ENCODE measurements around the gene PLEKHN1. TPM values are rescaled to one million over a fixed set of nuclear protein-coding genes. Genes with fewer than 3 reads are reported as not detected.

Gene PLEKHN1
- total RNA-seq, 1 donor from 2014 or later, result 6.8 TPM

DNA sequence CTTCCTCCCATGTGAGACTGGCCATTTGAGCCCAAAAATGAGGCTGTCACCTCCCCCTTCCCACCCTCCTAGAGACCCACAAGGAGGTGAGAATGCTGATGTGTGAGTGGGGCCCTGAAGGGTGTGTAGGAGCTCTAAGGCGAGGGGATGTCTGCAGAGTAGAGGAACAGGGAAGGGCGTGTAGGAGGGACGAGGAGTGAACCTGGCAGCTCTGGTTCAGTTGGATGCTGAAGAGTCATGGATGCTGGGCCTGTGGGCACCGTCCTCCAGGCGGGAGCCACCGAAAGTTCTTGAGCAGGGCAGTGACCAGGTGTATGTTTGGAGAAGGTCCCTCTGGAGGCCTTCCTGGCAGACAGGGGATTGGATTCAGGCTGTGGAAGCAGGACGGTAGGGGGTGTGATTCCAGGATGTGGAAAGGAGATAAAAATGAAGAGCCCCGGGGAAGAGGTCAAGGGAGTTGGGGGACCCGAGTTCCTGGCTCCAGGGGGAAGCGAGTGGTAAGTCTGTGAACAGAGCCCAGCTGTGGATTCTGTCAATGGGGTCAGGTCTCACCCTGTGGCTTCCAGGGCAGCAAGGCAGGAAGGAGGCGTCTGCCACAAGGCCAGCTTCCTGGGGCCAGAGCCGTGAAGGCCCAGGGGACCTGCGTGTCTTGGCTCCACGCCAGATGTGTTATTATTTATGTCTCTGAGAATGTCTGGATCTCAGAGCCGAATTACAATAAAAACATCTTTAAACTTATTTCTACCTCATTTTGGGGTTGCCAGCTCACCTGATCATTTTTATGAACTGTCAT, 34.7 kb upstream of the PLEKHN1 start:
- no peak overlapping the region for H3K4me3 ChIP-seq (ENCODE audit: low read depth, low read length)
- TF ChIP-seq, protein P1, sequence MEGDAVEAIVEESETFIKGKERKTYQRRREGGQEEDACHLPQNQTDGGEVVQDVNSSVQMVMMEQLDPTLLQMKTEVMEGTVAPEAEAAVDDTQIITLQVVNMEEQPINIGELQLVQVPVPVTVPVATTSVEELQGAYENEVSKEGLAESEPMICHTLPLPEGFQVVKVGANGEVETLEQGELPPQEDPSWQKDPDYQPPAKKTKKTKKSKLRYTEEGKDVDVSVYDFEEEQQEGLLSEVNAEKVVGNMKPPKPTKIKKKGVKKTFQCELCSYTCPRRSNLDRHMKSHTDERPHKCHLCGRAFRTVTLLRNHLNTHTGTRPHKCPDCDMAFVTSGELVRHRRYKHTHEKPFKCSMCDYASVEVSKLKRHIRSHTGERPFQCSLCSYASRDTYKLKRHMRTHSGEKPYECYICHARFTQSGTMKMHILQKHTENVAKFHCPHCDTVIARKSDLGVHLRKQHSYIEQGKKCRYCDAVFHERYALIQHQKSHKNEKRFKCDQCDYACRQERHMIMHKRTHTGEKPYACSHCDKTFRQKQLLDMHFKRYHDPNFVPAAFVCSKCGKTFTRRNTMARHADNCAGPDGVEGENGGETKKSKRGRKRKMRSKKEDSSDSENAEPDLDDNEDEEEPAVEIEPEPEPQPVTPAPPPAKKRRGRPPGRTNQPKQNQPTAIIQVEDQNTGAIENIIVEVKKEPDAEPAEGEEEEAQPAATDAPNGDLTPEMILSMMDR (conservative IDR thresholded peaks at IDR 0.05; ENCODE audit: low read depth, low read length), result no peak

GRCh38 chr1:932173-932510, 34.1 kb upstream of the PLEKHN1 start:
- no peak for DNase-seq (ENCODE audit: low read depth)
- H3K4me3 ChIP-seq (ENCODE audit: low read depth, low read length), result no peak overlapping the region
- TF ChIP-seq, protein P1 (conservative IDR thresholded peaks at IDR 0.05; ENCODE audit: low read depth, low read length), result no peak

More for the DNA sequence above, 34.7 kb upstream of the PLEKHN1 start:
- no peak for DNase-seq (ENCODE audit: low read depth)

- H3K4me3 ChIP-seq (ENCODE audit: low read depth, low read length), result no peak overlapping the region
- TF ChIP-seq, protein P1 (conservative IDR thresholded peaks at IDR 0.05; ENCODE audit: low read depth, low read length), result no peak
- no peak for DNase-seq (ENCODE audit: low read depth)
These were observed 33.3 kb upstream of the PLEKHN1 start for GRCh38 chr1:932776-933602.

DNA sequence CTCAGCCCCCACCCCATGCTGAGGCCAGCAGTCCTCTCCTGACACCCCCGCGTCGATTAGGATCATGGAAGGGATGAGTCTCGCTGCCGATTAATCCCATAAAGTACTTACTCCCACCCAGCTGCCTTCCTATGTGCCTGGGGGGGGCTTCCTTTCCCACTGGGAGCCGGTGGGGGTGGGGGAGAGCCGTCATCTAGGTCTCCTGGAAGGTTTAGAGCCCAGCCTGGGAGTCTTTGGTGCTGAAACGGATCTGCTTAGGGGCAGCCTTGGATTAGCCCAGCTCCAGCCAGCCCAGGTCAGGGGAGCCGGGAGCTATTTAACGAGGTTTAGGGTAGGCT, 32.7 kb upstream of the PLEKHN1 start:
- TF ChIP-seq, protein P1 (conservative IDR thresholded peaks at IDR 0.05; ENCODE audit: low read depth, low read length), result no peak
- DNase-seq (ENCODE audit: low read depth), result no peak
- no peak overlapping the region for H3K4me3 ChIP-seq (ENCODE audit: low read depth, low read length)

GRCh38 chr1:934991-935750, 31.1 kb upstream of the PLEKHN1 start:
- DNase-seq (ENCODE audit: low read depth), result no peak
- TF ChIP-seq, protein P1 (conservative IDR thresholded peaks at IDR 0.05; ENCODE audit: low read depth, low read length), result no peak
- no peak overlapping the region for H3K4me3 ChIP-seq (ENCODE audit: low read depth, low read length)

GRCh38 chr1:935751-936231, 30.5 kb upstream of the PLEKHN1 start:
- TF ChIP-seq, protein P1 (conservative IDR thresholded peaks at IDR 0.05; ENCODE audit: low read depth, low read length), result no peak
- no peak for DNase-seq (ENCODE audit: low read depth)
- H3K4me3 ChIP-seq (ENCODE audit: low read depth, low read length), result no peak overlapping the region
